GM19463 (cell line): ENCODE data around the gene PSD4.

ENCODE experiments used
- ATAC-seq: cut with Tn5 transposase; IDR thresholded peaks from one replicate; pipeline ENCODE4 v1.9.1; 2021; ENCODE audit warnings: mild to moderate bottlenecking, moderate library complexity; ENCODE audit not compliant: unreplicated experiment

The PSD4 gene

GRCh38 chr2:113235347-113236226, 61.8 kb downstream of the PSD4 start:
- peak; percentile 95 for ATAC-seq

- ATAC-seq: no peak
Measured at GRCh38 chr2:113236367-113237159, 62.8 kb downstream of the PSD4 start.

- ATAC-seq: no peak
Measured at GRCh38 chr2:113237604-113238160, 63.9 kb downstream of the PSD4 start.

- ATAC-seq: no peak
Measured at GRCh38 chr2:113238871-113239839, 65.4 kb downstream of the PSD4 start.

GRCh38 chr2:113240150-113240914, 66.6 kb downstream of the PSD4 start:
- no peak for ATAC-seq

GRCh38 chr2:113240915-113241911, 67.4 kb downstream of the PSD4 start:
- no peak for ATAC-seq

GRCh38 chr2:113242327-113242726, 68.6 kb downstream of the PSD4 start:
- no peak for ATAC-seq

- no peak for ATAC-seq
Measured at GRCh38 chr2:113245276-113245711, 71.5 kb downstream of the PSD4 start.

- no peak for ATAC-seq
Measured at GRCh38 chr2:113246606-113247005, 72.8 kb downstream of the PSD4 start.

- ATAC-seq: peak; percentile 74
Measured at GRCh38 chr2:113248997-113249770, 75.4 kb downstream of the PSD4 start.

GRCh38 chr2:113251118-113251517, 77.3 kb downstream of the PSD4 start:
- no peak for ATAC-seq

- ATAC-seq: no peak
Measured at GRCh38 chr2:113252047-113252590, 78.3 kb downstream of the PSD4 start.

GRCh38 chr2:113253453-113253852, 79.7 kb downstream of the PSD4 start:
- ATAC-seq: no peak

- no peak for ATAC-seq
Measured at GRCh38 chr2:113255140-113256070, 81.6 kb downstream of the PSD4 start.

- no peak for ATAC-seq
Measured at GRCh38 chr2:113257516-113258264, 83.9 kb downstream of the PSD4 start.
